GM23338 (cell line): ENCODE measurements around the gene OSBPL6.

Experiments
- CREB1 ChIP-seq: fragments of 250-450 bp; sonication (Bioruptor Pico); IDR thresholded peaks from 2 replicates; pipeline ENCODE4 v1.5.0; 2020; ENCODE audit warnings: low read depth, mild to moderate bottlenecking, moderate library complexity
- CTCF ChIP-seq, 2 experiments: fragments of 200-600 bp in 1 of 2; sonication (generic) in 1 of 2; conservative IDR thresholded peaks; 2 replicates each; pipeline versions ENCODE4 v1.5.1 to v1.6.1; 2016 to 2017; ENCODE audit warnings: antibody characterized with exemption in 2 of 2, low read depth in 2 of 2, mild to moderate bottlenecking in 2 of 2, moderate library complexity in 1 of 2
- ETS1 ChIP-seq: IDR thresholded peaks from 2 replicates; pipeline ENCODE4 v1.6.1; 2016; ENCODE audit warnings: antibody characterized with exemption
- EZH2 ChIP-seq: fragments of 200-600 bp; sonication (generic); IDR thresholded peaks from one replicate; pipeline ENCODE4 v1.8.0; 2017; ENCODE audit warnings: antibody characterized with exemption, mild to moderate bottlenecking, low read depth; ENCODE audit not compliant: unreplicated experiment
- EZH2phosphoT487 ChIP-seq: fragments of 200-600 bp; sonication (generic); IDR thresholded peaks from one replicate; pipeline ENCODE4 v1.8.1; 2018; ENCODE audit warnings: antibody characterized with exemption; ENCODE audit not compliant: unreplicated experiment
- JUNB ChIP-seq: IDR thresholded peaks from one replicate; pipeline ENCODE4 v1.6.1; 2016; ENCODE audit warnings: antibody characterized with exemption; ENCODE audit not compliant: unreplicated experiment
- POLR2AphosphoS5 ChIP-seq: IDR thresholded peaks from 2 replicates; pipeline ENCODE4 v1.6.1; 2016; ENCODE audit warnings: antibody characterized with exemption, low read depth
- REST ChIP-seq: IDR thresholded peaks from one replicate; pipeline ENCODE4 v1.6.1; 2018; ENCODE audit warnings: antibody characterized with exemption; ENCODE audit not compliant: unreplicated experiment
- STAT1 ChIP-seq: IDR thresholded peaks from one replicate; pipeline ENCODE4 v1.6.1; 2016; ENCODE audit warnings: antibody characterized with exemption; ENCODE audit not compliant: unreplicated experiment
- ZNF114 ChIP-seq: fragments of 250-450 bp; sonication (Bioruptor Pico); IDR thresholded peaks from 2 replicates; pipeline ENCODE4 v1.5.0; 2020; ENCODE audit warnings: mild to moderate bottlenecking, moderate library complexity
- ZNF331 ChIP-seq: fragments of 250-450 bp; sonication (Bioruptor Pico); IDR thresholded peaks from 2 replicates; pipeline ENCODE4 v1.5.0; 2020; ENCODE audit warnings: low read depth, mild to moderate bottlenecking, moderate library complexity
- ZNF462 ChIP-seq: fragments of 250-450 bp; sonication (Bioruptor Pico); IDR thresholded peaks from 2 replicates; pipeline ENCODE4 v1.5.0; 2020; ENCODE audit warnings: mild to moderate bottlenecking, moderate library complexity

GRCh38 chr2:178409261-178409660, 214.9 kb downstream of the OSBPL6 start:
- TF ChIP-seq CTCF (conservative IDR thresholded peaks at IDR 0.05; ENCODE audit: low read depth in 2 of 2) (no peak), EZH2 (no peak), STAT1 (no peak), EZH2phosphoT487 (no peak), POLR2AphosphoS5 (no peak), CREB1 (CRISPR knock-in tag) (no peak), REST (no peak), ETS1 (no peak), JUNB (no peak), ZNF331 (CRISPR knock-in tag) (no peak), ZNF462 (CRISPR knock-in tag) (no peak), ZNF114 (CRISPR knock-in tag) (no peak)
